B cell (primary cell): Measurements from ENCODE around the gene IFT74. TPM values are rescaled to one million over a fixed set of nuclear protein-coding genes. Genes with fewer than 3 reads are reported as not detected.

Experiments
- ATAC-seq: fragments of 200-7000 bp; cut with Tn5 transposase; one replicate; pipeline ENCODE4 v1.10.0; 2021; ENCODE audit warnings: low read depth, mild to moderate bottlenecking, moderate number of reproducible peaks, moderate library complexity
- CTCF ChIA-PET: fragments of 350-600 bp; sonication (Branson Sonifier 250); formaldehyde crosslinking; loops from one replicate; lab custom pipeline; 2021; ENCODE audit warnings: antibody characterized with exemption, inconsistent platforms; lab: Charles Lee
- POLR2A ChIA-PET: fragments of 350-600 bp; sonication (Branson Sonifier 250); formaldehyde crosslinking; loops from one replicate; lab custom pipeline; 2021; ENCODE audit warnings: antibody characterized with exemption; lab: Charles Lee
- DNase-seq: peaks from one replicate; pipeline ENCODE4 v3.0.0; 2013
- H2AFZ ChIP-seq: 2 replicates; pipeline ENCODE4 v1.6.1; 2012; ENCODE audit warnings: mild to moderate bottlenecking, low read depth, low read length; ENCODE audit not compliant: insufficient read depth, poor library complexity, severe bottlenecking
- H3K27ac ChIP-seq, 2 donors: 1 replicate in 1 of 2; 2 replicates in 1 of 2; pipeline ENCODE4 v1.5.1; 2012 to 2013; ENCODE audit warnings: low read length in 2 of 2, mild to moderate bottlenecking in 2 of 2, moderate library complexity in 1 of 2
- H3K27me3 ChIP-seq, 4 experiments: fragments of 200-600 bp in 1 of 4; sonication (generic) in 1 of 4; replicated peaks in 1 of 4; 1 replicate in 2 of 4; 2 replicates in 2 of 4; pipeline versions ENCODE4 v1.6.1 to v1.7.0; 2013 to 2016; ENCODE audit warnings: low read length in 3 of 4, mild to moderate bottlenecking in 2 of 4, mixed read lengths in 1 of 4, moderate library complexity in 1 of 4; ENCODE audit not compliant: insufficient read depth in 4 of 4, control insufficient read depth in 3 of 4; ENCODE audit errors: control extremely low read depth in 1 of 4
- H3K36me3 ChIP-seq, 2 experiments: replicated peaks in 1 of 2; 1 replicate in 1 of 2; 2 replicates in 1 of 2; pipeline versions ENCODE4 v1.6.1 to v1.7.1; 2013; ENCODE audit warnings: low read length in 1 of 2; ENCODE audit not compliant: insufficient read depth in 2 of 2, control insufficient read depth in 1 of 2; ENCODE audit errors: control extremely low read depth in 1 of 2, extremely low read depth in 1 of 2
- H3K4me1 ChIP-seq, 2 donors: fragments of 200-600 bp in 1 of 2; sonication (generic) in 1 of 2; 1 replicate in 1 of 2; 2 replicates in 1 of 2; pipeline versions ENCODE4 v1.5.1 to v1.6.1; 2013 to 2017; ENCODE audit warnings: low read length in 2 of 2; ENCODE audit not compliant: control insufficient read depth in 2 of 2, insufficient read depth in 2 of 2
- H3K4me2 ChIP-seq: replicated peaks from 2 replicates; pipeline ENCODE3; 2012; ENCODE audit warnings: mild to moderate bottlenecking, low read depth, low read length; ENCODE audit not compliant: poor library complexity, severe bottlenecking
- H3K4me3 ChIP-seq, 5 experiments: fragments of 200-600 bp in 1 of 5; sonication (generic) in 1 of 5; 1 replicate in 3 of 5; 2 replicates in 2 of 5; pipeline versions ENCODE4 v1.5.1 to v1.7.0; 2011 to 2016; ENCODE audit warnings: low read length in 4 of 5, mild to moderate bottlenecking in 4 of 5, low read depth in 2 of 5, control low read depth in 1 of 5, moderate library complexity in 1 of 5; ENCODE audit not compliant: insufficient read depth in 1 of 5; ENCODE audit errors: control extremely low read depth in 1 of 5, extremely low read depth in 1 of 5
- H3K79me2 ChIP-seq: fragments of 200-600 bp; sonication (generic); one replicate; pipeline ENCODE4 v1.6.0; 2016; ENCODE audit warnings: low read length; ENCODE audit not compliant: control insufficient read depth, insufficient read depth
- H3K9ac ChIP-seq: fragments of 200-600 bp; sonication (generic); 2 replicates; pipeline ENCODE4 v1.6.1; 2017; ENCODE audit warnings: mild to moderate bottlenecking, low read length, moderate library complexity
- H3K9me3 ChIP-seq, 3 donors: one replicate each; pipeline versions ENCODE4 v1.6.1 to v1.7.1; 2013; ENCODE audit warnings: low read length in 2 of 3; ENCODE audit not compliant: control insufficient read depth in 2 of 3, insufficient read depth in 1 of 3; ENCODE audit errors: control extremely low read depth in 1 of 3
- H4K20me1 ChIP-seq: 2 replicates; pipeline ENCODE4 v1.6.0; 2012; ENCODE audit warnings: mild to moderate bottlenecking, low read length; ENCODE audit not compliant: insufficient read depth, control insufficient read depth, poor library complexity, severe bottlenecking
- H3K27ac Mint-ChIP-seq: one replicate; pipeline ENCODE4 v1.8.0; 2021; ENCODE audit warnings: mixed read lengths
- H3K27me3 Mint-ChIP-seq: one replicate; pipeline ENCODE4 v1.8.0; 2021; ENCODE audit warnings: mixed read lengths
- H3K4me1 Mint-ChIP-seq: one replicate; pipeline ENCODE4 v1.8.0; 2021; ENCODE audit warnings: mixed read lengths
- H3K4me3 Mint-ChIP-seq: one replicate; pipeline ENCODE4 v1.8.0; 2021; ENCODE audit warnings: mixed read lengths
- H3K9me3 Mint-ChIP-seq: one replicate; pipeline ENCODE4 v1.8.0; 2022; ENCODE audit warnings: mixed read lengths; ENCODE audit not compliant: insufficient read depth
- CTCF ChIP-seq: fragments of 200-600 bp; IDR thresholded peaks from one replicate; pipeline ENCODE4 v1.8.0; 2022; ENCODE audit warnings: antibody characterized with exemption, mild to moderate bottlenecking
- EZH2 ChIP-seq: IDR thresholded peaks from 2 replicates; pipeline ENCODE4 v1.6.1; 2012; ENCODE audit warnings: borderline replicate concordance, low read depth, mild to moderate bottlenecking, moderate library complexity, low read length; ENCODE audit not compliant: insufficient read depth, poor library complexity, severe bottlenecking
- WGBS: methylation state at CpG from one replicate; pipeline ENCODE4 v1.1.5; 2013; ENCODE audit warnings: missing lambda C conversion rate; ENCODE audit not compliant: insufficient coverage; 5-methylcytosine and 5-hydroxymethylcytosine counted together
- intact Hi-C: fragments of 100-400 bp; cut with micrococcal nuclease; formaldehyde crosslinking; loops from one replicate; pipeline ENCODE4 v1.10.0; 2022
- polyA plus RNA-seq: library from polyadenylated mRNA; depleted of rRNA; stranded (reverse); fragments of >200 nt; gene quantifications from 2 replicates; pipeline ENCODE4 v1.2.3, GENCODE V29; 2012
- total RNA-seq, 2 donors: library from RNA; stranded (reverse); fragments of 120-200 nt in 1 of 2; gene quantifications; 1 replicate in 1 of 2; 2 replicates in 1 of 2; pipeline versions ENCODE4 v1.2.3 to v1.2.4, GENCODE V29; 2013 to 2022

The IFT74 gene
- total and polyA plus RNA-seq, 2 donors (not counting 1 experiment from before 2014, with no cell fraction given) = 2.0 to 22.6 TPM

- Histone ChIP-seq H3K79me2 (no peaks in the 10 kb centered on the region), H4K20me1 (no peaks in the 10 kb centered on the region), H3K9ac (no peak overlapping the region), H3K27me3 (no peaks in the 10 kb centered on the region), H3K36me3 (peaks cover 13 to 37% of the 10 kb centered on the region in 2 experiments), H3K4me2 (no peak overlapping the region), H3K9me3 (no peaks in the 10 kb centered on the region), H3K4me3 (no peak overlapping the region), H2AFZ (no peak overlapping the region), H3K27ac (no peak overlapping the region), H3K4me1 (no peaks in the 10 kb centered on the region)
- POLR2A ChIA-PET = no interaction called here
- intact Hi-C loops = no loop called here
- no peaks in the 10 kb centered on the region for H3K9me3 Mint-ChIP-seq
- ATAC-seq (no peak), DNase-seq (no peak)
- WGBS = no CpG with 5 or more reads among the region's 2 CpGs
- H3K4me1 Mint-ChIP-seq = no peaks in the 10 kb centered on the region
- CTCF ChIA-PET = no interaction called here
- H3K27ac Mint-ChIP-seq = no peak overlapping the region
- no peak overlapping the region for H3K4me3 Mint-ChIP-seq
- no peaks in the 10 kb centered on the region for H3K27me3 Mint-ChIP-seq
- no peak for TF ChIP-seq CTCF
- no peak for TF ChIP-seq EZH2
Observed at GRCh38 chr9:26913138-26913668, 43.0 kb upstream of the IFT74 start.

GRCh38 chr9:26919698-26920097 is 36.5 kb upstream of the IFT74 start:
- intact Hi-C loops = no loop called here
- ATAC-seq (no peak), DNase-seq (no peak)
- Histone ChIP-seq H3K27me3 (no peaks in the 10 kb centered on the region), H3K36me3 (peaks cover 18 to 74% of the 10 kb centered on the region in 2 experiments), H3K4me3 (no peak overlapping the region), H3K9me3 (no peaks in the 10 kb centered on the region), H2AFZ (no peak overlapping the region), H3K4me2 (no peak overlapping the region), H3K9ac (no peak overlapping the region), H3K27ac (no peak overlapping the region), H4K20me1 (no peaks in the 10 kb centered on the region), H3K79me2 (no peaks in the 10 kb centered on the region), H3K4me1 (no peaks in the 10 kb centered on the region)
- WGBS = no CpG with 5 or more reads among the region's 1 CpG
- no peak overlapping the region for H3K27ac Mint-ChIP-seq
- ChIA-PET CTCF (no interaction called here), POLR2A (no interaction called here)
- TF ChIP-seq EZH2 = no peak
- TF ChIP-seq CTCF = no peak
- H3K27me3 Mint-ChIP-seq = no peaks in the 10 kb centered on the region
- no peaks in the 10 kb centered on the region for H3K9me3 Mint-ChIP-seq
- H3K4me3 Mint-ChIP-seq = no peak overlapping the region
- H3K4me1 Mint-ChIP-seq = no peaks in the 10 kb centered on the region
